PFSK-1 (cell line): Measurements from ENCODE around the gene NFIA.

Source experiments
- POLR2AphosphoS5 ChIP-seq: IDR thresholded peaks from 2 replicates; pipeline ENCODE4 v1.6.1; 2012; ENCODE audit warnings: low read depth, mild to moderate bottlenecking, control low read depth, low read length, moderate library complexity
- SIN3A ChIP-seq: IDR thresholded peaks from 2 replicates; pipeline ENCODE4 v1.6.1; 2012; ENCODE audit warnings: mild to moderate bottlenecking, low read length, moderate library complexity, borderline replicate concordance; ENCODE audit not compliant: insufficient read depth
- TF ChIP-seq, protein P1 (sequence below), 2 experiments: IDR thresholded peaks; 2 replicates each; pipeline versions ENCODE4 v1.6.1 to v1.8.0; 2011 to 2012; ENCODE audit warnings: low read depth in 2 of 2, low read length in 2 of 2, control low read depth in 1 of 2, inconsistent platforms in 1 of 2, mild to moderate bottlenecking in 1 of 2, moderate library complexity in 1 of 2; ENCODE audit not compliant: insufficient read depth in 1 of 2

DNA sequence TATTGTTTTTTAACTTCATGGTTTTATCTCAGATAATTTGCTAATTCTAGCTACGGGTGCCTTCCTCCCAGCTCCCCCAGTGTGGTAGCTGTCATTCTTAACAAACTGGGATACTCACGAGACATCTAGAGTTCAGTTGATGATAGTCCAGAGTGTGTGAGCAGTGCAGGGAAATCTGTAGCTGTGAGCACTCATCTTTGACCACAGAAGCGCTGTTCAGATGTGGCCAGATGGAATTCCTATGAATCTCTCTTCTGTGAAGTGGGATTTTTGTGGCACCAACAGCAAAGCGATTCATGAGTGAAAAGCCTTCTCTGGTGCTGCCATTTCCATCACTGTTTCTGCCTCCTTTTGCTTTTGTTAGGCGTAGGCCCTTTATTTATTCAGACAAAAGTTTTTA is 125.1 kb downstream of the NFIA start:
- no peak for TF ChIP-seq SIN3A
- TF ChIP-seq POLR2AphosphoS5, result no peak
- TF ChIP-seq, protein P1, sequence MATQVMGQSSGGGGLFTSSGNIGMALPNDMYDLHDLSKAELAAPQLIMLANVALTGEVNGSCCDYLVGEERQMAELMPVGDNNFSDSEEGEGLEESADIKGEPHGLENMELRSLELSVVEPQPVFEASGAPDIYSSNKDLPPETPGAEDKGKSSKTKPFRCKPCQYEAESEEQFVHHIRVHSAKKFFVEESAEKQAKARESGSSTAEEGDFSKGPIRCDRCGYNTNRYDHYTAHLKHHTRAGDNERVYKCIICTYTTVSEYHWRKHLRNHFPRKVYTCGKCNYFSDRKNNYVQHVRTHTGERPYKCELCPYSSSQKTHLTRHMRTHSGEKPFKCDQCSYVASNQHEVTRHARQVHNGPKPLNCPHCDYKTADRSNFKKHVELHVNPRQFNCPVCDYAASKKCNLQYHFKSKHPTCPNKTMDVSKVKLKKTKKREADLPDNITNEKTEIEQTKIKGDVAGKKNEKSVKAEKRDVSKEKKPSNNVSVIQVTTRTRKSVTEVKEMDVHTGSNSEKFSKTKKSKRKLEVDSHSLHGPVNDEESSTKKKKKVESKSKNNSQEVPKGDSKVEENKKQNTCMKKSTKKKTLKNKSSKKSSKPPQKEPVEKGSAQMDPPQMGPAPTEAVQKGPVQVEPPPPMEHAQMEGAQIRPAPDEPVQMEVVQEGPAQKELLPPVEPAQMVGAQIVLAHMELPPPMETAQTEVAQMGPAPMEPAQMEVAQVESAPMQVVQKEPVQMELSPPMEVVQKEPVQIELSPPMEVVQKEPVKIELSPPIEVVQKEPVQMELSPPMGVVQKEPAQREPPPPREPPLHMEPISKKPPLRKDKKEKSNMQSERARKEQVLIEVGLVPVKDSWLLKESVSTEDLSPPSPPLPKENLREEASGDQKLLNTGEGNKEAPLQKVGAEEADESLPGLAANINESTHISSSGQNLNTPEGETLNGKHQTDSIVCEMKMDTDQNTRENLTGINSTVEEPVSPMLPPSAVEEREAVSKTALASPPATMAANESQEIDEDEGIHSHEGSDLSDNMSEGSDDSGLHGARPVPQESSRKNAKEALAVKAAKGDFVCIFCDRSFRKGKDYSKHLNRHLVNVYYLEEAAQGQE (IDR thresholded peaks at IDR 0.05; ENCODE audit: insufficient read depth in 1 of 2, low read depth in 2 of 2, low read length in 2 of 2), result no peak
